IgD-negative memory B cell (primary cell): Measurements from ENCODE around the gene FAM120A. TPM values are rescaled to one million over a fixed set of nuclear protein-coding genes. Genes with fewer than 3 reads are reported as not detected.

Experiments used
- H3K27ac Mint-ChIP-seq, 3 donors: one replicate each; pipeline ENCODE4 v1.8.0; 2020 to 2022; ENCODE audit warnings: mild to moderate bottlenecking in 3 of 3, mixed read lengths in 3 of 3, moderate library complexity in 1 of 3
- H3K27me3 Mint-ChIP-seq: one replicate; pipeline ENCODE4 v1.8.0; 2021; ENCODE audit warnings: mixed read lengths
- H3K36me3 Mint-ChIP-seq: one replicate; pipeline ENCODE4 v1.8.0; 2020; ENCODE audit warnings: mild to moderate bottlenecking, mixed read lengths
- H3K4me1 Mint-ChIP-seq, 3 donors: one replicate each; pipeline ENCODE4 v1.8.0; 2020 to 2022; ENCODE audit warnings: mixed read lengths in 3 of 3, mild to moderate bottlenecking in 1 of 3
- H3K4me3 Mint-ChIP-seq, 4 donors: one replicate each; pipeline ENCODE4 v1.8.0; 2020 to 2022; ENCODE audit warnings: mild to moderate bottlenecking in 4 of 4, mixed read lengths in 4 of 4, moderate library complexity in 3 of 4
- H3K9me3 Mint-ChIP-seq, 3 donors: one replicate each; pipeline ENCODE4 v1.8.0; 2020 to 2021; ENCODE audit warnings: mixed read lengths in 3 of 3, mild to moderate bottlenecking in 1 of 3
- polyA plus RNA-seq: library from polyadenylated mRNA; unstranded; fragments of 300-500 nt; fragmentation: Illumina TruSeq; gene quantifications from one replicate; pipeline ENCODE4 v1.2.3, GENCODE V29; 2021

FAM120A gene
- polyA plus RNA-seq, 1 donor from 2014 or later = 14.5 TPM

GRCh38 chr9:93459432-93459847, 8.0 kb downstream of the FAM120A start:
- H3K27ac Mint-ChIP-seq = peak overlapping the region in 1 of 3 donors; percentile 19

GRCh38 chr9:93460689-93461413, 9.4 kb downstream of the FAM120A start:
- Mint-ChIP-seq H3K27ac (peak overlapping the region in 2 of 3 donors; percentile 6 to 76), H3K4me1 (peaks cover 67 to 72% (median 72%) of the 10 kb centered on the region in 3 donors), H3K36me3 (peaks cover 2% of the 10 kb centered on the region), H3K27me3 (no peaks in the 10 kb centered on the region), H3K9me3 (no peaks in the 10 kb centered on the region), H3K4me3 (peak overlapping the region in 1 of 4 donors; percentile 23)

More at GRCh38 chr9:93459432-93459847, 8.0 kb downstream of the FAM120A start:
- Mint-ChIP-seq H3K9me3 (no peaks in the 10 kb centered on the region), H3K36me3 (peaks cover 2% of the 10 kb centered on the region), H3K4me1 (peaks cover 63 to 68% (median 64%) of the 10 kb centered on the region in 3 donors), H3K4me3 (no peak overlapping the region), H3K27me3 (no peaks in the 10 kb centered on the region)

DNA sequence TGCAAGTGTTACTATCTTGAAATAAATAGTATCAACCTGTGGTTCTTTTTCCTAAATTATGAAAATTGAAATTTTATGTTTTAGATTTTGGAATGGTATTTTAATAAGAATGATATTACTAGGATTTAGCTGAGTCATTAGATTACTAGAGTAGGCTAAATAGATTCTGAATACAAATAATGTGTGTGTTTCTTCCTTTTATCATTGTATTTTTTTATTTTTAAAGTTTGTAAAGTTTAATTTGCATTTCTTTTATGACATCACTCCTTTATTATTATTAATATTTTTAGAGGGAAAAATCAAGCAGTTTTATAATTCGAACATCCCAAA, 9.9 kb downstream of the FAM120A start:
- peaks cover 2% of the 10 kb centered on the region for H3K36me3 Mint-ChIP-seq
- no peaks in the 10 kb centered on the region for H3K27me3 Mint-ChIP-seq
- H3K4me3 Mint-ChIP-seq = peak overlapping the region in 1 of 4 donors; percentile 23
- peaks cover 65 to 72% (median 71%) of the 10 kb centered on the region in 3 donors for H3K4me1 Mint-ChIP-seq
- H3K27ac Mint-ChIP-seq = no peak overlapping the region
- no peaks in the 10 kb centered on the region for H3K9me3 Mint-ChIP-seq

- H3K4me1 Mint-ChIP-seq = peaks cover 65 to 72% (median 66%) of the 10 kb centered on the region in 3 donors
Measured at GRCh38 chr9:93461821-93462220, 10.3 kb downstream of the FAM120A start.

GRCh38 chr9:93463638-93464248, 12.3 kb downstream of the FAM120A start:
- Mint-ChIP-seq H3K27me3 (no peaks in the 10 kb centered on the region), H3K4me1 (peaks cover 59 to 74% (median 69%) of the 10 kb centered on the region in 3 donors), H3K9me3 (no peaks in the 10 kb centered on the region)

More at GRCh38 chr9:93461821-93462220, 10.3 kb downstream of the FAM120A start:
- Mint-ChIP-seq H3K36me3 (peaks cover 2% of the 10 kb centered on the region), H3K27me3 (no peaks in the 10 kb centered on the region), H3K9me3 (no peaks in the 10 kb centered on the region), H3K27ac (peak overlapping the region in 1 of 3 donors; percentile 8), H3K4me3 (no peak overlapping the region)

GRCh38 chr9:93464395-93464794, 12.9 kb downstream of the FAM120A start:
- H3K27me3 Mint-ChIP-seq = no peaks in the 10 kb centered on the region

More at GRCh38 chr9:93463638-93464248, 12.3 kb downstream of the FAM120A start:
- H3K36me3 Mint-ChIP-seq = peaks cover 2% of the 10 kb centered on the region
- peak overlapping the region; percentile 49 to 88 (median 80) for H3K4me3 Mint-ChIP-seq
- H3K27ac Mint-ChIP-seq = peak overlapping the region; percentile 92 to 98 (median 95)

GRCh38 chr9:93464876-93465275, 13.4 kb downstream of the FAM120A start:
- peak overlapping the region in 3 of 4 donors; percentile 72 to 88 (median 87) for H3K4me3 Mint-ChIP-seq

More at GRCh38 chr9:93464395-93464794, 12.9 kb downstream of the FAM120A start:
- Mint-ChIP-seq H3K4me3 (peak overlapping the region; percentile 49 to 88 (median 80)), H3K4me1 (peaks cover 58 to 75% (median 71%) of the 10 kb centered on the region in 3 donors), H3K9me3 (no peaks in the 10 kb centered on the region), H3K36me3 (peaks cover 2% of the 10 kb centered on the region), H3K27ac (peak overlapping the region; percentile 92 to 98 (median 95))

GRCh38 chr9:93465855-93466254, 14.4 kb downstream of the FAM120A start:
- Mint-ChIP-seq H3K4me1 (peaks cover 54 to 72% (median 67%) of the 10 kb centered on the region in 3 donors), H3K36me3 (peaks cover 4% of the 10 kb centered on the region), H3K4me3 (peak overlapping the region in 2 of 4 donors; percentile 45 to 49), H3K9me3 (no peaks in the 10 kb centered on the region), H3K27ac (peak overlapping the region in 2 of 3 donors; percentile 16 to 76), H3K27me3 (no peaks in the 10 kb centered on the region)

More at GRCh38 chr9:93464876-93465275, 13.4 kb downstream of the FAM120A start:
- Mint-ChIP-seq H3K27ac (peak overlapping the region; percentile 92 to 98 (median 95)), H3K27me3 (no peaks in the 10 kb centered on the region), H3K36me3 (peaks cover 2% of the 10 kb centered on the region), H3K4me1 (peaks cover 53 to 73% (median 67%) of the 10 kb centered on the region in 3 donors), H3K9me3 (no peaks in the 10 kb centered on the region)

DNA sequence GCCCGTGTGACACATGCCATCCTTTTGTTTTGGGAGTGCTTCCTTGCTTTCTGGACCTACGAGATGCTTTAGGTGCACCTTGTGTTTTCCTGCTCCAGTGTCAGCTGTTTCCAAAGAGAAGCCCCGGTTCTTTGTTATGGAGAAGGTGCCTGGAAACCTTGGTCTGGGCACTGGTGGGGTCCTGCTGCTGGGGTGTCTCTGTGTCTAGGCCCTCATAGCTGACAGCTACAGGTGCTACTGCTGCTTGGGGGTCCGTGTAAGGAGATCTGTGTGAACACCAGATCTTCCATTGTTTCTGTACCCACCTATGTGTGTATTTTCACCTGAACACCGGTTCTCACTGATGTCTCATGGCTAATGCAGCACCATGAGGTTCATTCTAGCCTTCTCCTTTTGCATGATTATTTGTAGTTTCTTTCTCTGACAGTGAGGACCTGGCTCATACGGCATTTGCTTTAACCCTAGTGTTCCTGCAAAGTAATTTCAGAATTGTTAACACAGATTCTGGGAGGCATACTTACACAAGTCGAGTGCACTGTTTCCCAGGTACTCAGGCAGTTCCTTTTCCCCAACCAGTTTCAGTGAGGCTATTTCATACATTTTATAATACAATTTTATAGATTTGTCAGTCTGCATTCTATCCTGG, 15.1 kb downstream of the FAM120A start:
- Mint-ChIP-seq H3K27me3 (no peaks in the 10 kb centered on the region), H3K4me3 (peak overlapping the region in 1 of 4 donors; percentile 45), H3K4me1 (peaks cover 51 to 71% (median 66%) of the 10 kb centered on the region in 3 donors), H3K36me3 (peaks cover 5% of the 10 kb centered on the region), H3K27ac (peak overlapping the region in 1 of 3 donors; percentile 23), H3K9me3 (no peaks in the 10 kb centered on the region)

- peak overlapping the region in 1 of 3 donors; percentile 2 for H3K27ac Mint-ChIP-seq
- H3K36me3 Mint-ChIP-seq = peaks cover 5% of the 10 kb centered on the region
Measured at GRCh38 chr9:93467062-93467416, 15.6 kb downstream of the FAM120A start.

DNA sequence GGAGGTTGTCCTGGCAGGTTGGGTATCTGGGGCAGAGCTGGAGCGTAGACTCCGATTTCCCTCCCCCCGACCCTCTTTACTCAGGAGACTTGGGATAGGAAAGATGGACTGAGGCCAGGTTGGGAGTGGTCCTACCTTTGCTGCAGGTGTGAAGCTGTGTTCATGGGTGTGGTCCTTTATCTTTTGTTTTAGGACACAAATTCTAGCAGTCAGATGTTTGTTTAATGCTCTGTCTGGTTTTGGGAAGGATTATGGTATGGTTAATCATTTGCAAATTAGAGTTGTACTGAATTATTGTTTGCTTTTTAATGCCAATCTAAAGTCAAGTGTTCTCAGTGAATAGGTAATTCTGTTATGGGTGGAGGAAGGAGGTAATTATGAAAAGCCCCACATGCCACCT, 16.0 kb downstream of the FAM120A start:
- no peaks in the 10 kb centered on the region for H3K27me3 Mint-ChIP-seq
- peak overlapping the region in 2 of 3 donors; percentile 2 to 7 for H3K27ac Mint-ChIP-seq
- H3K4me3 Mint-ChIP-seq = peak overlapping the region in 2 of 4 donors; percentile 41 to 73
- H3K4me1 Mint-ChIP-seq = peaks cover 51 to 68% (median 66%) of the 10 kb centered on the region in 3 donors
- no peaks in the 10 kb centered on the region for H3K9me3 Mint-ChIP-seq
- H3K36me3 Mint-ChIP-seq = peaks cover 8% of the 10 kb centered on the region

More at GRCh38 chr9:93467062-93467416, 15.6 kb downstream of the FAM120A start:
- Mint-ChIP-seq H3K9me3 (no peaks in the 10 kb centered on the region), H3K4me1 (peaks cover 51 to 69% (median 64%) of the 10 kb centered on the region in 3 donors), H3K4me3 (peak overlapping the region in 2 of 4 donors; percentile 37 to 41), H3K27me3 (no peaks in the 10 kb centered on the region)

DNA sequence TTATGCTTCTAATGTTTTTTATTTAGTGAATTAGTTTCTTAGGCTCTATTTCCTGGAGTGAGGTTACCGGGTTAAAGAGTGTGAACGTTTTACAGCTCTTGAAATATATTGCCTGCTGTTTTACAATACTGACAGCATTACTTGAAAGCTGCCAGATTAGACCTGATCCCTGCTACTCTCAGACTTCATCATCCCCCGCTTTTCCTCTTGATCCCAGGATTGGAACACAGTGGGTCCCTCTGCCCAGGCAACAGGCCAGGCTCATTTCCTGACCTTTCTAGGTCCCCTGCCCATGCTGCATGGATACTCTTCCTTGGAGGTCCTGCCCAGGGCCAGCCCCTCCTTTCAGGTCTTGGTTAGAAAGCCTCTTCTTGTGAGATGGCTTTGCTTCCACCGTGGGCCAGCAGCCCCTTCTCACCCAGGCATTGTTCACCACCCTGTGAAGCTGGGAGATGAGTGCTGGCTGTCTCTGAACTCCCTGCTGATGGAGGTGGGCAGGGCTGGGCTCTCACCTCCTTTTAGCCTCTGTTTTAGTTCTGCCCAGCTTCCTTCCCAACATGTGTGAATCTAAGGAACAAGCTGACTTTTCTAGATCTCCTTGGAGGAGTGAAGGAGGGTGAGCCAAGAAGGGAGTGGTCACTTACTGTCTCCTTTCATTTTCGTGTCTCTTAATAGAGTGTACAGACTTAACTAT, 17.4 kb downstream of the FAM120A start:
- no peaks in the 10 kb centered on the region for H3K27me3 Mint-ChIP-seq
- peaks cover 8% of the 10 kb centered on the region for H3K36me3 Mint-ChIP-seq
- peaks cover 45 to 56% (median 53%) of the 10 kb centered on the region in 3 donors for H3K4me1 Mint-ChIP-seq
- H3K27ac Mint-ChIP-seq = peak overlapping the region in 2 of 3 donors; percentile 78 to 89
- peak overlapping the region in 2 of 4 donors; percentile 44 to 71 for H3K4me3 Mint-ChIP-seq
- H3K9me3 Mint-ChIP-seq = no peaks in the 10 kb centered on the region

GRCh38 chr9:93470391-93470790, 18.9 kb downstream of the FAM120A start:
- Mint-ChIP-seq H3K4me1 (peaks cover 32 to 44% (median 40%) of the 10 kb centered on the region in 3 donors), H3K27me3 (no peaks in the 10 kb centered on the region), H3K27ac (peak overlapping the region in 1 of 3 donors; percentile 69), H3K4me3 (peak overlapping the region in 1 of 4 donors; percentile 25), H3K9me3 (no peaks in the 10 kb centered on the region), H3K36me3 (peaks cover 10% of the 10 kb centered on the region)

- Mint-ChIP-seq H3K36me3 (peaks cover 10% of the 10 kb centered on the region), H3K27ac (peak overlapping the region in 1 of 3 donors; percentile 16), H3K4me3 (no peak overlapping the region), H3K27me3 (no peaks in the 10 kb centered on the region), H3K4me1 (peaks cover 28 to 45% (median 44%) of the 10 kb centered on the region in 3 donors), H3K9me3 (no peaks in the 10 kb centered on the region)
Measured at GRCh38 chr9:93471124-93471523, 19.6 kb downstream of the FAM120A start.
